ENCODE measurements around the gene TRABD2B.

Gene TRABD2B

DNA sequence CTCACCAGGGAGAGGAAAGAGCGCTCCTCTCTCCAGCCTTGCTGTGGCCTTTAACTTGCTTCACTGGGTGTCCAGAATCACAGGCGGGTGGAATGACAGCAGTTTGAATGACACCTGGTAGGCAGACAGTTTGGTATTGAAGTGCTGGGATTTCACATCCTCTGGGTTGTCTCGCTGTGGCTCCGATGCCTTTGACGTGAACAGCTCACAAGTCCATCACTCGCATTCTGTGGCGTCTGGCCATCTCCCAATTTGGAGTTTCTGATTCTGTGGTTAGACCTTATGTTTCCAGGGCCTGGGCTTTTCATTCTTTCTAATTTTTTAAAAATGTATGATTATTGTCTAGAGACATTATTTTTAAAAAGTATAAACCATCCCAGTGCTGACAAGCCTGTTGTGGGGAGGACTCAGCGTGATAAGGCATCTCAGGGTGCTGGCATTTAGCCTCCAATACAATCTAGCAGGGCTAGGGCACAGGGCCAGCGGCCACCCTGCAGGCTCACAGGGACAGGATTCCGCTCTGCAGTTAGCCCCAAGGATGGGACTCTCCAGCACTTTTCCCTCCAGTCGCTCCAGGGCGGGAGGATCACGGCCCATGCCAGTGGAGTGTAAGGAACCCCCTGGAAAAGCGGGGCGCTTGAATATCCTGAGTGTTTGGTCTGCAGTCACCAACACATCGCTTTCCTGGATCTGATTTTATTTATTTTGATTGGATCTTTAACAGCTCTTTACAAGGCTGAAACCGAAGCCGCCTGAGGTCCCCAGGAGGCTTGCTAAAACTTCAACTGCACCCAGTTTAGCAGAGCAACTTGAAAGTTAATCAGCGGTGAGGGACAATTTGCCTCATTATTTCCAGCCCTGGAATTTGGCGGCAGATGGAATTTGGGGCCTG is 178.3 kb downstream of the TRABD2B start:
- DNase-seq: no peak

DNA sequence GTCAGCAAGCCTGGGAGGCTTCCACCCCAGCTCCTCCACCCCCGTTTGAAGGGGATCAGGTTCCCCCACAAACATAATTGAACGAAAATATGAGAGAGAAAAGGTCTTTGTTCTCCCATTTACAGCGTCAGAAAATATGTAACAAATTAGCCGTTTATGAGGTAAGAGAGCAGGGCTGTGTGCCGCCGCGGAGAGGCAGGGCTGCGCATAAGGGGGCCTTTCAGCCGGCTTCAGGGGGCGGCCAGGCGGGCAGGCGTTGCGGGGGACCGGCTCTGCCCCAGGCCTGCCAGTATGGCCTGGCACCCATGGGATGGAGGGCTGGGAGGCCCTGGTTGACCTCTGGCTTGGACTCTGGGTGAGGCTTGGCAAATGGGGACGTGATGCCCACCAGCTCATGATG is 179.3 kb downstream of the TRABD2B start:
- no peak for DNase-seq

DNA sequence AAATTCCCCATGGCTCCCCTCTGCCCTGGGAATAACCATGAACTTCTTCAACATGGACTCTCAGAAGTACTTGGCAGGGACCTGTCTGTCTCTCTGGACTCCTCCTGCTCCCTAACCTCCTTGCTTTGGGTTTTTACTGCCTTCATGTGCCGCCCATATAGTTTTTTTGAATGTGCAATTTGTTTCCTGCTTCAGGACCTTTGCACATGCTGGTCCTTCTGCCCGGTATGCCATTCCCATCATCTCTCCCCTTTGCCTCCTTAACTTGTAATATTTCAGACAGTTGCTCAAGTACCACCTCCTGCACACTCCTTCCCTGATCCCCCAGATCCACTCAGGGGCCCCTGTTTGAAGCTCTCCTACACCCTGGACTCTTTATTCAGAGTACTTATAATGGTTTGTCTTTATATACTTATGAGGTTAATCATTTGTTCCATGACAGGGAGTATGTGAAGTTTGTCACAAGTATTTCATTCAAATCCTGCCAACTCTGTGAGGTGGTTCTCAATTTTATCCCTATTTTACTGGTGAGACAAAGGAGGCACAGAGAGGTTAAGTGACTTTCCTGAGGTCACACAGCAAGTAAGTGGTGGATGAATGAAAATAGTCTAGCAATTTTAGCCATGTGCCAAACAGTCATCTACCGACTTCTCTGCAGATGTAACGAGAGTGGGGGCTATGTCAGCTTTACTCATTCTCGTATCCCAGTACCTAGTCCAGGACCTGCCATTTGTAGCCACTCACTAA is 180.7 kb downstream of the TRABD2B start:
- DNase-seq: no peak

DNA sequence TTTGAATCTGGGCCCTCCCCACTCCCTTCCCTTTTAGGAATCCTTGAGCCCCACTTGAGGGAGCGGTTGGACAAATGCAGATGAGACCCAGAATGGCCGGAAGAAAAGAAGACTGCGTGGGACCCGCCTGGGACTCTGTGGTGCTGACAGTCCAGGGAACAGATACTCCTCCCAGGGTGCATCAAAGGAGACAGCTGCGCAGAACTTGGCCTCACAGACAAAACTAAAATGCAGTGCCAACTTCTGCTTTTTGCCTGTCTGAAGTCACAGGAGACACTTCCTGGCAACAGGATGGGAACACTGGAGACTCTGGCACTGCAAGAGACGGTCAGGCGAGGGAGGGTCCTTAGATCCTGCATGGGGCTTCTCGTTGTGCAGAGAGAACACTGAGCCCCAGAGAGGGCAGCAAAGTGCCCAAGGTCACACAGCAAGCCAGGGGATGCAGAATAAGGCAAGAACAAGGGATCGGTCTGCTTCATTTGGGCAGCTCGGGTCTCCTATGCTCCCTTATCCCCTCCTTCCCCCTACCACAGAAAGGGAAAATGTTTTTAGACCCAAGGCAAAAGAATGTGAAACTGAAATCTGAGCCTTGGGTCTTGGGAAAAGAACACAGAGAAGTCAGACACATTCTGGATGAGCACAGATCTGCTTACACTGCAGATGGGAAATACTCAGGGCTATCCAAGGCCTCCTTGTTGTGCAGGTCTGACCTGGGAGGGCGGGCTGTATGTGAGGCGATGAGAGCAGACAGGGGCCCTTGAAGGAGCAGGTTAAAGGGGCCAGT is 182.4 kb downstream of the TRABD2B start:
- DNase-seq: no peak

DNA sequence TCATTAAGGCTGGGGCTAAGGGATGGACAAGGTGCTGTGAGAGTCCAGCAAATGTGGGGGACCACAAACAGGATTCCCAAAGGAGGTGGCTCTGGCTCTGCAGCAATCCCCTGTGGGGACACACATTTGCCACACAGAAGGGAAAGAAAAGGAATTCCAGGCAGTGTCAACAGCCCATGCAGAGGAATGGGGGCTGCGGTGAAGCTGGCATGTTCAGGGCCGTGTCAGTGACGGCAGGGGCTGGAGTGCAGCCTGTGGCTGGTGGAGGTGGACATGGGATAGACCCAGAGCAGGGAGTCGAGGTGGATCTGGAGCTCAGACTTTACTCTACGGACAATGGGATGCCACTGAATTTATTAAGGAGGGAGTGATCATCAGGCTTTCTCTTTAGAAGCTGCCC is 183.2 kb downstream of the TRABD2B start:
- DNase-seq: no peak

DNA sequence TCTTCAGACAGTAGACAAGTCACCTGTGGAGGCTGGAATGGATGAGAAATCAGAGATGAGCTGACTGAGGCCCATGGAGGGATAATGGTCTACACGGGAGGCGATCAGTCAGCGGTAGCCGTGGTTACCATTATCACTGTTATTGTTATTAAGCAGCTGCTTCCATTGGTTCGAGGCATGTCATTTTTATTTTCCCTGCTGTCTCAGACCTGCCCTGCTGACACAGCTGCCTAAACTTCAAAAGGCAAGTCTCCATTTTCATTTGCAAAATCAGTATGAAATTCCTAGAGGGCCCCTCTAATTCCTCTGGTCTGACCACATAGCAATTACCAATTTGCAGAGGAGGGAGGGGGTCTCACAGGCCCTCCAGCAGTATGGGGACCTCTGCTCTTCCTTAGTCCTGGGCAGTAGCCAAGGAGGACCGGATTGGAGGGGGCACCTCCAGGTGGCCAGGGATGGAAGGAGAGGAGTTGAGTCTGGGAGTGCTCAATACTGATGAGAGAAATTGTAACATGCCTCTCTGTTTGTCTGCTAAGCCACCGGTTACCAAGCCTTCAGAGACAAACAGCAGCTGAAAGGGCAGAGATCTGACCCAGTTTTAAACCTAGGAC is 184.2 kb downstream of the TRABD2B start:
- no peak for DNase-seq

DNA sequence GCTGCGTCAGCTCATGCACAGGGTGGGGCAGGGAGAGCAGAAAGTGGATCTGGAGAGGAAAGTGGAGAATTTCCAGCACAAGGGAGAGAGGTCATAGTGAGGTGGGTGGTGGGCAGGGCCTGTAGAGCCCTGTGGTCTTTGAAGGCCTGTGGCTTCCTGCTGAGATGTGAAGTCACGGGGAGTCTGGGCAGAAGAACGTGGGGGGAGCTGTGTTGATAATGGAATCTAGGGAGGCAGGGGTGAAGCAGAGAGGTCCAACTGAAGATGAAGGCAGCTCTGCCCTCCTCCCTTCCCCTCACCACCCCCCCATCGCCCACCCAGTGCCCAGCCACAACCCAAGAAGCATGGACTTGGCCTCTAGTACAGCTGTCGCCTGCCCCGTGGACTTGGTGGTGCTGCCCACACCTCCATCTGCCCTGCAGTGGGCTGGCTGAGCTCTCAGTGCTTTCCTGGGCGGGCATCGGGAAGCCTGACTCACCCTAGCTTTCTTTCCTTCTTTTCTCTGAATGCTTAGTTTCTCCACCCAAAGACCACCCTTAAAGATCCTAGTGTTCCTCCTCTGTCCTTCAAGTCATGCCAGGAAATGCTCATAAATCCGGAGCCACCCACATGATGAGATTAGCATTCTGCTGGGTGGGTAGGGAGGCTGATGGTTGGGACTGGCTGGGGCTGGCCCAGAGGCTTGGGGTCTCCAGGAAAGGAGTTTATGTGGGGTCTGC is 186.1 kb downstream of the TRABD2B start:
- no peak for DNase-seq

DNA sequence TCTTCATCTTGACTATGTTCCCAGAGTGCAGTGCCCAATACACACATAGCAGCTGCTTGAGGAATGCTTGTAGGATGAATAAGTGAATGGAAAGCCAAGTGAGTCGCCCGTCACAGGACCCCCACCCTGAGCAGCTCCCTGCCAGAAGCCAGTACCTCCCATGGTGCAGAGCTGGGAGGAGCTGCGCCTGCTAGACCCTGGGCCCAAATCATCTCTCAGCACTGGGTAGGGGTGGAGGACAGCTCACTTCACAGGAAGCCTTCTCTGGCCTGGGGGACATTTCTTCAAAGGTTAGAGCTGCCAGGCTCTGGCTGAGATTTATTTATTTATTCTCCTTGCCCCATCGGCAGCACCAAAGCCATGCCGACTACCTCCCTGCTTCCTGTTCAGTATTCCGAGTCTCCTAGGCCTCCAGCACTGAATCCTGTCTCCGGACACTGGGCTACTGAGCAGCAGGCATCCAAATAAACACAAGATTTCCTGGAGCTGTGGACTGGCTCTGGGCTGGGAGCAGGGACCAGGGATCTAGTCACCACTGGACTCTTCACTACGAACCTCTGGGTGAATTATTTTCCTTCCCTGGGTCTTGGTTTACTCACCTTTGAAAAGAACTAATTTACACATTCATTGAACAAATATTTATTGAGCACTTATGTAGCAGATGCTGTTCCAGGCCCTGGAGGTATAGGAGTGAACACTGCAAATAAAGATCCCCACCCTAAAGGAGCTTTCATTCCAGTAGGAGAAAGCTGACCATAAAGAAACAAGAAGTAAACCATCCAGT is 187.7 kb downstream of the TRABD2B start:
- no peak for DNase-seq

DNA sequence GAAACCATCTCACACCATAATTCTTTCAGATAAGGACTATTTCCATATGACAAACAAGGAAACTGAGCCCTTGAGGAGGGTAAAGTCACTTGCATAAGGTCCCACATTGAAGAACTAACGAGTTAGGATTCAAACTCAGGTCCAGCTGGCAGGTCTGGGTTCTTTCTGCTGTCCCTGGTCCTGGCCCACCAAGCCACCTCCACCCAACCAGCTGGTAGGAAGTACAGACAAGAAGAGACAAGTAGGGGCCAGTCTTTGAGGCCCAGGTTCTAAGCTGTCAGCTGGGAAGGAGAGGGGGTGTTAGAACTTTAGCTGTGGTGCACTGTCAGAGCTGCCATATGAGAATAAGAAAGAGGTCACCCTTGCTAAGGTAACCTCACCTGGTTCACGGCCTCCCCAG is 188.6 kb downstream of the TRABD2B start:
- DNase-seq: no peak

DNA sequence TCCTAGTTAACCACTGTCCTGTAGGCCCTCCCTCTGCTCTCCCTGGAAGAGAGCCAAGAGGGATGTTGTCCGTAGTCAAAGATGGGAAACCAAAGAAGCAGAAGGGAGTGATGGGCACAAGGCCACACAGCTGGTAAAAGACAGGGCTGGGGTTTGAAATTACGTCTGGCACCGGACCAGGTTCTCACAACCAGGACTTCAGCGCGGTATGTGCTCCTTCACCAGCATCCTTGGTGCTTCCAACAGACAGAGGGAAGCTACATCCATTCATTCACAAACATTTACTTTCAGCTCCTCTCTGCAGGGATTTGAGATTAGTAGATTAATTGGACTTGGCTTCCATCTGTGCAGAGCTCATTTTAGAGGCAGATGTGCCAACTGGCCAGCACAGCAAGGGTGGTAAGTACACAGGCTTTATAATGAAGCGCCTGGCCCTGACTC is 191.2 kb downstream of the TRABD2B start:
- no peak for DNase-seq

DNA sequence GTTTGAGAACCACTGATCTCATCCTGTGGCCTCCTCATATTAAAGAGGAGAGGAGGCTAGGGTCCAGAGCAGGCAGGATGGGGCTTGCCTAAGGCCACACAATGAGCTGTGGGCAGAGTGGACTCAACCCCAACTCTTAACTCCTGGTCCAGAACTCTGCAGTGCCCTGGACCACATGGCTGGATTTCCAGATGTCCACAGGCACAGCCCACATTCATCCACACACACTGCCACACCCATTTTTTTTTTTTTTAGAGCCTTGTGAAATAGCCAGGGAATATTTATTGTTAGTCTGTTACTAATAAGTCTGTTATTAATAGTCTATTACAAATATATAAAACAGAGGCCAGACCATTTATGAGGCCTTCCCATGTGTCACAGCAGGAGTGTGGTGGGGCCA is 192.2 kb downstream of the TRABD2B start:
- DNase-seq: no peak

DNA sequence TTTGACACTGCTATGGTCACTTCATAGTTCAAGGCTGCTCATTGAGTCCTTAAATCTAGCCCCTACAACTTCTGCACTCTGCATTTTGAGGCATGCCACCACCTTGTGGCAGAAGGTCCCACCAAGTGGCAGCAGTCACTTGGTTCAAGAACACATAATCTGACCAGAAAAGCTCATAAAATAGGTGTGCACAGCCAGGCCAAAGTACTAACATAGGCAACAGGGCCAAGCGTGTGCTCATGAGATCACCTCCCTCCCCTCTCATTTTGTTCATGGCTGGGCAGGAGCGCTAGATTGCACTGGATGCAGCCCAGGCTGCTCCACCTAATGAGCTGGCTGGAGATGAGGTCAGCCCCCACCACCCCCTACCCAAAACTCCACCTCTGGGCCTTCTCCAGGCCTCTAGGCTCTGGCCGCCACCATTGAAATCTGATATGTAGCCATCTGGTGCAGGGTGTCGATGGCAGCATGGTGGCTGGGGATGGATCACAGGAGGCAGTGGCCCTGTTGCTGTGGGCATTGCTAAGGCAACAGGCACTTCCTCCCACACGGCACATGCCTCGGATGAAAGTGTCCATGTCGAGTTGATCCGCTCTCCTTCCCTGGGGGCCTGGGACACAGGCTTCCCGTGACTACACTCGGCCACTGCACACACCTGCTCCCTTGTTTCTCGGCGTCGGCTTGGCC is 193.2 kb downstream of the TRABD2B start:
- no peak for DNase-seq

DNA sequence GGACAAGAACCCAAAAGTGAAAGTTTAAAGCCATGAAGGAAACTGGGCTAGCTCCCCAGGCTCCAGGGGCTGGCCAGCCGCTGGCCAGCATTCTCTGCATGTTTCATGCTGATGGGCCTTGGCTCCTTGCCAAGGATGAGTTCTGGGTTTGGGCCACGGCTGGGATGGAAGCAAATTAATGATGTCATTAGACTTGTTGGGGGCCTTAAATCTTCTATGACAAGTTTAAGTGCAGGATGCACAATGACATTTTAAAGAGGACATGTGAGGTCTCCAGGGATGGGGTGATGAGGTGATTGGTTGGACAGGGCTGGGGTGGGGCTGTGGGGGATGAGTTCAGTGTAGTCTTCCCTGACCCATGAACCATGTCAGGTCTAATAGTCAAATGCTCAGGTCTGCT is 199.6 kb downstream of the TRABD2B start:
- DNase-seq: no peak

DNA sequence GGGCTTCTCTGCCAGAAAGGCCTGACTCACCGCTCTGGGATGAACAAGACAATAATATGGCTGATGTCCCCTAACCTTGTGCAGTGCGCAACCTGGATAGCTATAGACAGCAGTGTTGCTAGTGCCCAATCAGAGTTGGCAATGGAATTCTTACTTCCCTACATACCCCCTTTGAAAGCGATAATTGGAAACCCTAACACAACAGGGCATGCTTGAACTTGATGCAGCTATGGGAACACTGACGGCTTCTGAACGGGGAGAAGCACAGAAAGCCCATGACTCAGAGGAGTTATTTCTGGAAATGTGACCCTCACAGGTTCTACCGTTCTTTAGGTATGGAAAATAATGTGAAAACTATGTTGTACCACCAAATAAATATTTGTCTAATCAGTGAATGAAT is 200.6 kb downstream of the TRABD2B start:
- no peak for DNase-seq

DNA sequence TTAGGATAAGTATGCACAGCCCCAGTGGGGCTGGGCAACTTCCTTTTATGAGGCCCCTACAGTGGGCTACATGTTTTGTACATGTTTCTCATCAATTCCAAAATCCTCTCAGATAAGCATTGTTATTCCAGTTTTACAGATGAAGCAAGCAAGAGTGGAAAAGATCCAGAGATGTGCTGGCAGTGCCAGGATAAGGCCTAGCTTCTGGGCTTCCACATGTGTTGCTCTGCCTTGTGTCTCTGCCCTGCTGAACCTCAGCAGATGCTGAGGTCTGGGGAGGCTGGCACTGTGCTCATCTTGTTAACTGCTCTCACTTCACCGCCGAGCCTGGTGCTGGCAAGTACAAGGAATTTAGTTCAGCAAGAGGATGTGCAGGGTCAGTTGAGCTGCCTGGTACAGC is 202.1 kb downstream of the TRABD2B start:
- no peak for DNase-seq

DNA sequence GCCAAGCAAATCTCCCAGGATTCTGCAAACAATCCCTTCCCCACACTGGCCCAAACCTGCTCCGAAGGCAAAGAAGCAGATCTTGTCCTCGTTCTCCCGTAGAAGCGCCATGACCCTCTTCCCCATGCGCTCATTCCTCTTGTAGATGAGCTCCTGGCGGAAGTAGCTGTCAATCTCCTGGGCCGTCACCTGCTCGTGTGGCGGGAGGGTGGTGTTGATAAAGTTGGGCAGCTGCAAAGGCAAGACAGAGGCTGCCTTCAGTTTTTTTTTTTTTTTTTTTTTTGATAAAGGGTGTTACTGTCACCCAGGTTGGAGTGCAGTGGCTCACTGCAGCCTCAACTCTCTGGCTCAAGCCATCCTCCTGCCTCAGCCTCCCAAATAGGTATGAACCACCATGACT is 202.7 kb downstream of the TRABD2B start:
- no peak for DNase-seq

DNA sequence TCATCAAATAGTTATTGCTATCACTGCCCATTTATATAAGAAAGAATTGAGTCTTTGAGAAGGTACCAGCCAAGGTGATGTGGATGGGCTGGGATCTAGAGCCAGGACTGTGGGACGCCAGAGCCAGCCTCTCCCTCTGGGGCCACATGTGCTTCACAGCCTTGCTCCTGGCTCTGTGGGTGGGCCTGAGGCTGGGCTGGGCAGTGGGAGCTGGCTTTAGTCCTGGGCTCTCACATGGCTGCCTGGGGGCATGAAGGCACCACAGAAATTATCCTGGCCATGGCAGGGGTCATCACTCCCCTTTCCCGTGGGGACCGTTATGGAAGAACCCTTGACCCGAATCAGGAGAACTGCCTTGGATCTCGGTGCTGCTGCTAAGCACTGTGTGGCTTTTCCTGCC is 203.1 kb downstream of the TRABD2B start:
- no peak for DNase-seq

DNA sequence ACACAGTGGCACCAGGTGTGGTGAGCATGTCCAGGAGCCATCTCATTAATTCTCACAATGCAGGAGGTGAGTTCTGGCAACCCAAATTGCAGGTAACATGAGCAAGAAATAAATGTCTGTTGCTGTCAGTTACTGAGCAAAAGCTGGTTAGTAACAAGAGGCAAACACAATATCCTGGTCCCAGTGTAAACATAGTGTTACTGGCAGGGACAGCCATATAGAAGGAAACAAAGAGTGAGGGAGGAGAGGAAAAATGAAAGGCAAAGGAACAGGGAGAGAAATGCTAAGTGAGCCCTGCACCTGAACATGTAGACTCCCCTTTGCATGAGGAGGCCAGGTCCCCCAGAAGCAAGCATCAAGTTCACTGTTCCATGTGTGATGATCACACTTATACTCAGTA is 203.6 kb downstream of the TRABD2B start:
- DNase-seq: no peak

DNA sequence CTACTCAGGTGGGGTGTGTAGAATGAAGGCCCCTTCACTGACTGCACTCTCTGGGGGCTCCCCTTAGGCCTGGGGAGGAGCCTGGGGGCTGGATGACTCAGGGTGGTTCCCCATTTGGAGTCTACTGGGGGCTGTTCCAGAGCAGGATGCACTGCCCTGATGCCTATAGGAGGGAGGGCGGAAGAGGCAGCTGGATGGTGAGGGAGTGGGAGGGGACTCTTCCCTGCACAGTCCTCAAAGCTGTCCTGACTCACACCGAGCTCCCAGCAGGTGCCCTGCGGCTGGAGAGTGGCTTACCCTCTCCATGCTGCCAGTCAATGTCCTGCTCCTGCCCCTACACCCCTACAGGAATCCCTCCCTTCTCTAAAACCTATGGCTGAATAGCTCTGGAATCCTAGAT is 204.4 kb downstream of the TRABD2B start:
- no peak for DNase-seq

DNA sequence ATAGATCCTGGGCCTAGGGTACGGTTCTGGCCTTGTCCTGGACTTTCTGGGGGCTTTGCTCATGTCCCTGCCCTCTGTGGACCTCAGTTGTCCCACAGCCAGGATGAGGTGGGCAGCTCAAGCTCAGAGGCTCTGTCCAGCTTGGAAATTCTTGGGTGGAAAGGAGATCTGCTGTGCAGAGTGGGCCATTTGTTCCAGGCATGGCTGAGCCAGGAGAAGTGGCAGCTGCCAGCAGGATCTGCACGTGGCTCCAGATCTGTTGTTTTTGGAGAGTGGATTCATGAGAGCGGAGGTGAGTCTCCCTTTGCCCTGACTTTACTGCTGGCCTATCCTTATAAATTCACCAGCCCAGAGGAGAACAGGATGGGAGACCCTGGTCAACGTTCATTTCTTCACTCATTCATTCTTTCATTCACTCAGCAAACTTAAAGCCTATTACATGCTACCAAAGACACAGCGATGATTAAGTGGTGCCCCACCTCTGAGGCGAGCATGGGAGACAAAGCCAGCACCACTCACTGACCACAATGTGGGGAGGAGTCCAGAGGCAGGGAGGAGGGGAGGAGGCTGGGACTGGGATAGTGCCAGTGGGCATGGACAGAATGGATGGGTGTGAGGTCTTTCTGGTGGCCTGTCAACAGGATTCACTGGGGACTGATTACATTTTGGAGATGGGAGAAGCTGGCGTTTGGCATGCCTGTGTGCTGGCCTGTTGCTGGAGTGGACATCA is 205.1 kb downstream of the TRABD2B start:
- DNase-seq: no peak
